ENCODE results near the gene GABBR2. TPM values are rescaled to one million over a fixed set of nuclear protein-coding genes. Genes with fewer than 3 reads are reported as not detected.

Gene GABBR2
- total and polyA plus RNA-seq, 2 experiments from 2014 or later: 0.89 to 1.3 TPM

DNA sequence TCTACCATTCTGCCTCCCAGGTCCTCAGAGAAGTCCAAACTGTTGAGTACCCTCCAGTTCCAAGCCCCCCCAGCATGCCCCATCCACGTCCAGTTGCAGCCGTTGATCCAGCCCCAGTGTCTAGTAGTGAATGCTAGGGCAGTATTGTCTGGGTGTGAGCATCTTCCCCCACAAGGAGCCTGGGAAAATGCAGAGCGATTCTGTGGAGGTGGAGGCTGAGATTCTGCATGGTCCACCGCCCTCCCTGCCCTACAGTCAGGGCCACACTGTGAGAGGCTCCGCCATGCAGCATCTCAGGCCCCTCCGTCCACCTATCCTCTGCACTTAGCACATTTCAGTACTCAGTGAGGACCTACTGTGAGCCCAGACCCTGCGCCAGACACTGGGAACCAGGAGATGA lies 135.9 kb downstream of the GABBR2 start (continued):
- no peak for TF ChIP-seq EZH2 (IDR thresholded peaks at IDR 0.05; ENCODE audit: low read depth, unreplicated experiment)
- TF ChIP-seq STAT1 (IDR thresholded peaks at IDR 0.05; ENCODE audit: unreplicated experiment): no peak
- no peak for TF ChIP-seq ZNF114 (CRISPR knock-in tag; IDR thresholded peaks at IDR 0.05)
- TF ChIP-seq ZNF331 (CRISPR knock-in tag; IDR thresholded peaks at IDR 0.05; ENCODE audit: low read depth): no peak
- no peak for TF ChIP-seq JUNB (IDR thresholded peaks at IDR 0.05; ENCODE audit: unreplicated experiment)
- TF ChIP-seq, protein P1, sequence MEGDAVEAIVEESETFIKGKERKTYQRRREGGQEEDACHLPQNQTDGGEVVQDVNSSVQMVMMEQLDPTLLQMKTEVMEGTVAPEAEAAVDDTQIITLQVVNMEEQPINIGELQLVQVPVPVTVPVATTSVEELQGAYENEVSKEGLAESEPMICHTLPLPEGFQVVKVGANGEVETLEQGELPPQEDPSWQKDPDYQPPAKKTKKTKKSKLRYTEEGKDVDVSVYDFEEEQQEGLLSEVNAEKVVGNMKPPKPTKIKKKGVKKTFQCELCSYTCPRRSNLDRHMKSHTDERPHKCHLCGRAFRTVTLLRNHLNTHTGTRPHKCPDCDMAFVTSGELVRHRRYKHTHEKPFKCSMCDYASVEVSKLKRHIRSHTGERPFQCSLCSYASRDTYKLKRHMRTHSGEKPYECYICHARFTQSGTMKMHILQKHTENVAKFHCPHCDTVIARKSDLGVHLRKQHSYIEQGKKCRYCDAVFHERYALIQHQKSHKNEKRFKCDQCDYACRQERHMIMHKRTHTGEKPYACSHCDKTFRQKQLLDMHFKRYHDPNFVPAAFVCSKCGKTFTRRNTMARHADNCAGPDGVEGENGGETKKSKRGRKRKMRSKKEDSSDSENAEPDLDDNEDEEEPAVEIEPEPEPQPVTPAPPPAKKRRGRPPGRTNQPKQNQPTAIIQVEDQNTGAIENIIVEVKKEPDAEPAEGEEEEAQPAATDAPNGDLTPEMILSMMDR (conservative IDR thresholded peaks at IDR 0.05; ENCODE audit: low read depth in 2 of 2): no peak
- TF ChIP-seq, protein P2, sequence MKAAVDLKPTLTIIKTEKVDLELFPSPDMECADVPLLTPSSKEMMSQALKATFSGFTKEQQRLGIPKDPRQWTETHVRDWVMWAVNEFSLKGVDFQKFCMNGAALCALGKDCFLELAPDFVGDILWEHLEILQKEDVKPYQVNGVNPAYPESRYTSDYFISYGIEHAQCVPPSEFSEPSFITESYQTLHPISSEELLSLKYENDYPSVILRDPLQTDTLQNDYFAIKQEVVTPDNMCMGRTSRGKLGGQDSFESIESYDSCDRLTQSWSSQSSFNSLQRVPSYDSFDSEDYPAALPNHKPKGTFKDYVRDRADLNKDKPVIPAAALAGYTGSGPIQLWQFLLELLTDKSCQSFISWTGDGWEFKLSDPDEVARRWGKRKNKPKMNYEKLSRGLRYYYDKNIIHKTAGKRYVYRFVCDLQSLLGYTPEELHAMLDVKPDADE (IDR thresholded peaks at IDR 0.05): no peak

DNA sequence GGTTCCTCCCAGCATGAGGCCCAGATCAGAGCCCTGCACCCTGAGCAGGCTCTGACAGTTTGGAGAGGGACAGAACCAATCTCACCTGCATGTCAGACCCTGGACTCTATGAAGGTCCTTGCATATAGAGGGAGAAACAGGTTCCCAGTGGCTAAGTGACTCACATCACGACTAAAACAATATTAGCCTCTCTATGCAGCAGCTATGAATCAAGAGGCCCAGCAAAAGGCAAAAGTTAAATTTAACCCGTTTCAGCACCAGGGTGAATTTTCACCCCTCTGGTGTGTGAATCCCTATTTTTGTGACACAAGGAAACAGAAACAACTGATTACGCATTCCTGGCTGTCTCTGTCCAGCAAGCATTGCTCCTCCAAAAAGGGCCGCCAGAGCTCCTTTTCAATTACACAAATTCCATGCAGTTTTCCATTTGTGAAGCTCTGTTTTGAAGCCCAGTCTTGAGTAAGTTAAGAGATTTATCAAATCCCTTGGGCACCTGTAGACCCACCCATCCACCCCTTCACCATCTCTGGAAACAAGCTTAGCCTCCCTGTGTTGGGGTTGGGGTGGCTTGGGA lies 136.6 kb downstream of the GABBR2 start:
- no peaks in the 10 kb centered on the region for H3K36me3 ChIP-seq (ENCODE audit: insufficient read depth)
- no peak overlapping the region for H3K27ac ChIP-seq (ENCODE audit: low read depth)
- H3K4me1 ChIP-seq (ENCODE audit: insufficient read depth): no peaks in the 10 kb centered on the region
- H3K27me3 Mint-ChIP-seq (ENCODE audit: insufficient read depth, low read depth, poor library complexity): peaks cover 3% of the 10 kb centered on the region
- no peak overlapping the region for H3K4me2 ChIP-seq
- H4K20me1 ChIP-seq (replicated peaks; ENCODE audit: insufficient read depth): no peaks in the 10 kb centered on the region
- DNase-seq (ENCODE audit: low spot score) (no peak), ATAC-seq (no peak)
- no peaks in the 10 kb centered on the region for H3K79me2 ChIP-seq (replicated peaks; ENCODE audit: insufficient read depth)
- no peak overlapping the region for H3K4me3 ChIP-seq
- no peaks in the 10 kb centered on the region for H3K9me2 ChIP-seq (ENCODE audit: insufficient read depth)
- H3K4me1 Mint-ChIP-seq: no peaks in the 10 kb centered on the region; the same call in 2 of the 3 replicates
- H3K9me3 Mint-ChIP-seq: no peaks in the 10 kb centered on the region; the same call in 2 of the 3 replicates
- no peaks in the 10 kb centered on the region for H3K27me3 ChIP-seq (ENCODE audit: insufficient read depth)
- H3K4me3 Mint-ChIP-seq: no peak overlapping the region
- TF ChIP-seq EZH2 (IDR thresholded peaks at IDR 0.05; ENCODE audit: low read depth, unreplicated experiment) (no peak), ZNF114 (CRISPR knock-in tag; IDR thresholded peaks at IDR 0.05) (no peak), STAT1 (IDR thresholded peaks at IDR 0.05; ENCODE audit: unreplicated experiment) (no peak)
- H2AFZ ChIP-seq: no peak overlapping the region
- H3K27ac Mint-ChIP-seq: no peak overlapping the region
- H3F3A ChIP-seq (replicated peaks; ENCODE audit: low read depth): no peaks in the 10 kb centered on the region
- no peaks in the 10 kb centered on the region for H3K36me3 Mint-ChIP-seq (ENCODE audit: low read depth)

DNA sequence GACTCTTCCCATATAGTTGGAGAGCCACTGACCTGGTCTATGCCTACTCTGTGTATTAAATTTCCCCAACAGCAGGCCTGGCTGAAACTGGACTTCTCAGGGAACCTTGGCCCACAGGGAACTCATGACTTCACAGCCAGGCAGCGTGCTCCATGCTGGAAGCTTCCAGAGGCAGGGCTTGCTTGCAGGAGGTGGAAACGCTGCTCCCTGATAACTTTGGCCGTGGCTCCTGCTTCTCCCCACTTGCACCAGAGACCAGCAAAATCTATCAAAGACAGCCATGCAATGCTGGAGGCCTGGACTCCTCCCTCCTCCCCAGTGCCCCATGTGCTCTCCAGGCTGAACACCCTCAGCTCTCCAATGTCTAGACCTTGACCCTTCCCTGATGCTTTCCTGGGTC lies 137.1 kb downstream of the GABBR2 start:
- Histone ChIP-seq H3K27ac (ENCODE audit: low read depth) (no peak overlapping the region), H4K20me1 (replicated peaks; ENCODE audit: insufficient read depth) (no peaks in the 10 kb centered on the region), H3F3A (replicated peaks; ENCODE audit: low read depth) (no peaks in the 10 kb centered on the region), H3K79me2 (replicated peaks; ENCODE audit: insufficient read depth) (no peaks in the 10 kb centered on the region), H3K36me3 (ENCODE audit: insufficient read depth) (no peaks in the 10 kb centered on the region), H3K4me3 (no peak overlapping the region), H3K27me3 (ENCODE audit: insufficient read depth) (no peaks in the 10 kb centered on the region), H3K9me2 (ENCODE audit: insufficient read depth) (no peaks in the 10 kb centered on the region), H3K4me1 (ENCODE audit: insufficient read depth) (no peaks in the 10 kb centered on the region), H2AFZ (no peak overlapping the region), H3K4me2 (no peak overlapping the region)
- H3K27ac Mint-ChIP-seq: no peak overlapping the region
- peaks cover 3% of the 10 kb centered on the region for H3K27me3 Mint-ChIP-seq (ENCODE audit: insufficient read depth, low read depth, poor library complexity)
- no peaks in the 10 kb centered on the region; the same call in 2 of the 3 replicates for H3K9me3 Mint-ChIP-seq
- H3K36me3 Mint-ChIP-seq (ENCODE audit: low read depth): no peaks in the 10 kb centered on the region
- H3K4me1 Mint-ChIP-seq: no peaks in the 10 kb centered on the region; the same call in 2 of the 3 replicates
- DNase-seq (ENCODE audit: low spot score) (no peak), ATAC-seq (no peak)
- no peak overlapping the region for H3K4me3 Mint-ChIP-seq
- TF ChIP-seq, protein P2 (IDR thresholded peaks at IDR 0.05): no peak
- TF ChIP-seq POLR2AphosphoS5 (IDR thresholded peaks at IDR 0.05; ENCODE audit: low read depth) (no peak), ZNF114 (CRISPR knock-in tag; IDR thresholded peaks at IDR 0.05) (no peak)
- TF ChIP-seq, protein P1 (conservative IDR thresholded peaks at IDR 0.05; ENCODE audit: low read depth in 2 of 2): no peak

Measured in GM23338 (cell line).